Aorta (tissue), 5 donors: Measurements from ENCODE around the gene HEG1. TPM values are rescaled to one million over a fixed set of nuclear protein-coding genes. Genes with fewer than 3 reads are reported as not detected.

ENCODE experiments used
- ATAC-seq: fragments of 200-7000 bp; cut with Tn5 transposase; one replicate; pipeline ENCODE4 v1.9.1; 2022; ENCODE audit warnings: moderate library complexity; ENCODE audit not compliant: low FRiP score
- DNase-seq, 2 donors: peaks; one replicate each; pipeline ENCODE4 v3.0.0-alpha.2; 2020
- H3K27ac ChIP-seq, 2 donors: one replicate each; pipeline ENCODE4 v1.5.1; 2013; ENCODE audit warnings: low read length in 2 of 2, mild to moderate bottlenecking in 2 of 2, moderate library complexity in 2 of 2, control low read depth in 1 of 2, inconsistent platforms in 1 of 2, low read depth in 1 of 2
- H3K27me3 ChIP-seq, 2 donors: one replicate each; pipeline ENCODE4 v1.6.1; 2013; ENCODE audit warnings: control low read depth in 1 of 2, low read length in 1 of 2, mild to moderate bottlenecking in 1 of 2, moderate library complexity in 1 of 2; ENCODE audit not compliant: insufficient read depth in 2 of 2, control insufficient read depth in 1 of 2
- H3K36me3 ChIP-seq, 2 donors: one replicate each; pipeline ENCODE4 v1.6.1; 2013; ENCODE audit warnings: control low read depth in 1 of 2, low read length in 1 of 2, mild to moderate bottlenecking in 1 of 2; ENCODE audit not compliant: insufficient read depth in 2 of 2, control insufficient read depth in 1 of 2
- H3K4me1 ChIP-seq, 2 donors: one replicate each; pipeline ENCODE4 v1.6.1; 2013; ENCODE audit warnings: low read length in 2 of 2, control low read depth in 1 of 2, mild to moderate bottlenecking in 1 of 2, moderate library complexity in 1 of 2; ENCODE audit not compliant: insufficient read depth in 2 of 2, control insufficient read depth in 1 of 2
- H3K4me3 ChIP-seq, 2 donors: one replicate each; pipeline ENCODE4 v1.5.1; 2013; ENCODE audit warnings: low read length in 2 of 2, control low read depth in 1 of 2, mild to moderate bottlenecking in 1 of 2
- H3K9me3 ChIP-seq: one replicate; pipeline ENCODE4 v1.6.1; 2013; ENCODE audit warnings: mild to moderate bottlenecking, low read length; ENCODE audit not compliant: control insufficient read depth
- WGBS, 2 donors: extraction: QIAGEN DNeasy Blood & Tissue Kit; methylation state at CpG; one replicate each; pipeline ENCODE4 v1.1.7; 2013; 5-methylcytosine and 5-hydroxymethylcytosine counted together
- intact Hi-C, 2 donors: fragments of 100-400 bp; cut with DNase I; formaldehyde crosslinking; loops; one replicate each; pipeline versions ENCODE4 v1.14.2 to v1.15.0; 2022
- polyA plus RNA-seq, 2 donors: library from polyadenylated mRNA; stranded (reverse); fragments of 200-250 nt; gene quantifications; one replicate each; pipeline ENCODE4 v1.2.3, GENCODE V29; 2013
- total RNA-seq, 2 donors: library from RNA; stranded (reverse); fragmentation: NEBNext Ultra II Directional; extraction: Animal tissue kit (Norgen Biotek cat#: 25700); gene quantifications; one replicate each; pipeline ENCODE4 v1.2.1, GENCODE V29; 2021
- donor health status: healthy with polysubstance abuse.
- donor health status: Bipolar disorder and iron deficiency.
- donor health status: DM: no; HTN: no; CAD: no.
- donor health status: DM: no; HTN: no; CAD: no.
- donor health status: DM: yes; HTN: yes; CAD: no.

HEG1 gene
- total and polyA plus RNA-seq, 4 donors = 4.9 to 204 (median 55.7) TPM

DNA sequence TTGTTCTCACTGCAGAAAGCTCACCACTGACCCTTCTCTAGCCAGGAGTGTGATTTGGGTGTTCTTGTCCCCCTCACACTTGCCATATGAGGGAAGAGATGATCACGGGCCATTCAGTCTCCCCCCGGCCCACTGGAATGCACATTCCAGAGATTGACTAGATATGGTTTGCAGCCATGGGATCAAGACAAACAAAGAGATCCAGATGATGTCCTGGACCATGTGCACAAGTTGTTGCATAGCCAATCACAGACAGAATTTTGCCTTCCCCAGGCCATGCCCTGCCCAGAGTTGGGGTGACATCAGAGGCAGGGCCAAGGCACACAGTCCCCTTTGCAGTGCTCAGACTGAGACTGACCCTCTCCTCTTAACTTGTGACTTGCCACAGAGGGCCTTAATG, 136.0 kb downstream of the HEG1 start:
- ATAC-seq = no peak
- WGBS, 2 donors = 38 to 49% methylated on average over 2 of the region's 2 CpGs
- intact Hi-C loops = loop anchor here in 1 of 2 donors (10.0 kb wide), 1 partner anchor 665 kb away; no protein-coding TSS in a partner anchor

DNA sequence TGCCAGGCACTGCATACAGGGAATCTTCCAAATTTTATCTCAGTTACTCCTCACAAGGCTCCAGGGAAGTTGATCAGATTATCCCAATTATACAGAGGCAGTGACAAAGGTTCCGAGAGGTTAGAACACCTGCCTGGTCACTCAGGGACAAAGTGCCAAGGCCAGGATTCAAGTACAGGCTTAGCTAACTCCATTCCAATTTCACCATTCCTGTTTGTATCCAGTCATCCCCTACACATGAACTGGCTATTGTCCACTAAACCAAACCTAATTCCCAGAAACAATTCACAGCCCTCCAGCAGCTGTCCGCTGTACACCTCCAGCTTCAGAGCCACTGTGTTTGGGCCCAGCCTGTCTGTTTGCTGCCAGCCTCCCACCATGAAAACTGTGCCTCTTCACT, 137.3 kb downstream of the HEG1 start:
- no peaks in the 10 kb centered on the region for H3K9me3 ChIP-seq
- no peak for DNase-seq
- H3K27me3 ChIP-seq = no peaks in the 10 kb centered on the region
- no peak overlapping the region for H3K4me3 ChIP-seq
- intact Hi-C loops = no loop called here
- no peak for ATAC-seq
- WGBS, 2 donors = 95 to 97% methylated on average over 2 of the region's 2 CpGs
- H3K27ac ChIP-seq = no peak overlapping the region
- no peaks in the 10 kb centered on the region for H3K36me3 ChIP-seq
- H3K4me1 ChIP-seq = no peaks in the 10 kb centered on the region

More for the DNA sequence above, 136.0 kb downstream of the HEG1 start:
- DNase-seq = no peak
- Histone ChIP-seq H3K27me3 (no peaks in the 10 kb centered on the region), H3K27ac (no peak overlapping the region), H3K4me3 (no peak overlapping the region), H3K4me1 (no peaks in the 10 kb centered on the region), H3K36me3 (no peaks in the 10 kb centered on the region), H3K9me3 (no peaks in the 10 kb centered on the region)

DNA sequence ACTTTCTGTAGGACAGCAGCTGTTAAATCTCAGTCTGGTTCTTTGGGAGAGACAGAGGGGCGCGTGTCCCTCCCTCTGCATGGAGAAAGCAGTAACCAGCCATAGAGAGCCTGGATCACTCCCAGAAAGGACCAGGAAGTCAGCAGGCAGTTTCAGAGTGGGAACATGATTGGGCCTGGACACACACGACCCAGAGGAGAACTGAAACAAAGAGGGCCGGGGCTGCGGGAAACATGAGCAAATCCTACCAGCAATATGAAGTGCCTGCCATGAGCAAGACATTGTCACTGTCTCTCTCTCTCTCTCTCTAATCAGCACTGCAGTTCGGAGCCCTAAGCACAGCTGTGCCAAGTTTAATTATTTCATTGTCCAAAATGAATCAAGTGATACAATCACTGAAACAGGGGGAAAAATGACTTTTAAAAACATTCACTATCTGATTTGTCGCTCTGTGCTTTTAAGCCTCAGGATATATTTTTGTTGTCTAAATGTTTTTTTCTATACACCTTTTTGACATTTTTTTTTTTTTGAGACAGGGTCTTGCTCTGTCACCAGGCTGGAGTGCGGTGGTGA, 138.9 kb downstream of the HEG1 start:
- WGBS, 2 donors = 43 to 44% methylated on average over 8 of the region's 8 CpGs
- Histone ChIP-seq H3K9me3 (no peaks in the 10 kb centered on the region), H3K36me3 (no peaks in the 10 kb centered on the region), H3K27ac (no peak overlapping the region), H3K4me3 (no peak overlapping the region), H3K27me3 (no peaks in the 10 kb centered on the region), H3K4me1 (no peaks in the 10 kb centered on the region)
- intact Hi-C loops = no loop called here
- ATAC-seq (no peak), DNase-seq (peak in 1 of 2 donors; percentile 63)

Other genes starting within 250 kb of the HEG1 start
- 100 to 1,000 TPM; 332 to 369 TPM for gene ITGB5, start 168.6 kb downstream of the HEG1 start, total RNA-seq
- gene ITGB5, start 168.6 kb downstream of the HEG1 start, polyA plus RNA-seq = 100 to 1,000 TPM; 101 to 251 TPM
- gene MUC13, start 121.2 kb downstream of the HEG1 start, total RNA-seq = under 1 TPM in 1 of 2 donors, not detected in 1; 0.18 TPM
- 10 to 100 TPM in 1 of 2 donors, under 1 TPM in 1; 0.54 to 16.5 TPM for gene MUC13, start 121.2 kb downstream of the HEG1 start, polyA plus RNA-seq
- 1 to 10 TPM; 1.4 to 2.6 TPM for gene SLC12A8, start 156.8 kb upstream of the HEG1 start, total RNA-seq
- 1 to 10 TPM in 1 of 2 donors, not detected in 1; 1.1 TPM for gene SLC12A8, start 156.8 kb upstream of the HEG1 start, polyA plus RNA-seq